Inflammatory macrophage (primary cell): ENCODE results near the gene SUPT4H1.
"Not testable (repeated sequence)": the region's sequence is repeated elsewhere in the genome, so short reads cannot be mapped to it uniquely, and the experiment has no call there.

Source experiments
- DNase-seq, 2 donors: peaks; one replicate each; pipeline ENCODE4 v3.0.0-alpha.2; 2020 to 2022
- total RNA-seq, 18 experiments: gene quantifications; one replicate each; lab custom pipeline; 2026; ENCODE audit warnings: mixed read lengths in 6 of 18, inconsistent platforms in 2 of 18; lab: John Stamatoyannopoulos, UW

SUPT4H1 gene
- 0.30 to 1.9 (median 0.70) reads per million in 18 experiments for total RNA-seq

DNA sequence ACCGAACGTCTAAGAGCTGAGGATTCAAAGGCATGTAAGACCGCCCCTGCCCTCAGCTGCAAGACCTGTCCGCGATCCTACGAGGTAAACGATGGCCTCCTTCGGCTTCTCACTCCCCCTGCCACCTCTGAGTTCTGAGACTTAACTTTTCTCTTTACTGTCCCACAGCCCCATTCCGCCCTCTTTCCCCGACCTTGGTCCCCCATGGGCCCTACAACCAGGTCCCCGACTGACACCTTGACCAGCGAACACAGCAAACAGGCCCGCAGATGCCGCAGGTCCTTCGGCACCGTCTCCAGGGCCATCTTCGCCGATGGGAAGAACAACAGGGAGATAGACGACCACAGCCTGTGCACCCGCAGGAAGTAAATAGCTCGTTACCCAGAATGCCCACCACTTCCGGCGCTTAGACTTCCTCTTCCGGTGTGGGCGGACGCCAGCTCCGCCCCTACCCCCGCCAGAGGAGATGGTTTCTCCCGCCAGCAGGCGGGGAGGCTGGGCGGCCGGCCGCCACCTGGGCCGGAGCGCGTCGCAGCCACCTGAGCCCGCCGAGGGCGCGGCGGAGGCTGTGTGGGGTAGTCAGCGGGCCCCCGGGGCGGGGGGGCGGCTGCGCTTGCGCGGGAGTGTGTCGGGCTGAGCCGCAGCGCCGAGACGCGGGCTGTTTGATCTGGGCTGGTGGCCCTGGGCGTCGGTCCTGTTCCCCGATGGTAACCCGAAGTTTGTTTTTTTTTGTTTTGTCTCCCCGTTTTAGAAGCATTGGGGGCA, at the start of gene SUPT4H1:
SUPT4H1 (minus strand) TSS at position 371 of the 765 bp plus-strand sequence; CDS start at position 305, 66 bp downstream.
- peak; percentile 96 to 97 for DNase-seq

DNA sequence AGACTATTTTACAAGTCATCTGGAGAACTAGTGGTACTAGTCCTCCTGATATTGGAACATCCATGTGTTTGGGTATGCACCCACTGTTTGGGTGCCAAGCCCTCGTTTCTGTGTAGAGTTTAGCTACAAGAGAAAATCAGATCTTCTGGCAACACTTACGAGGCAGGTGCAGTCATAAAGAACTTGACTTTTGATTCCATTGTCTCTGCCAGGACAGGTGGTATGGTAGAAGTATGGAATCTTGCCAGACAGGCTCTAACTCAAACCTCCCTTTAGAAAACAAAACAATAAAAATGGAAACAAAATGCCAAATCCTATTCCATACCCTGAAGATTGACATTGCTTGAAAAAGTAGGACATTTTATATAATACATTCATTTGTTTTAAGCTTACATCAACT, 49.3 kb upstream of the SUPT4H1 start:
- no peak for DNase-seq

DNA sequence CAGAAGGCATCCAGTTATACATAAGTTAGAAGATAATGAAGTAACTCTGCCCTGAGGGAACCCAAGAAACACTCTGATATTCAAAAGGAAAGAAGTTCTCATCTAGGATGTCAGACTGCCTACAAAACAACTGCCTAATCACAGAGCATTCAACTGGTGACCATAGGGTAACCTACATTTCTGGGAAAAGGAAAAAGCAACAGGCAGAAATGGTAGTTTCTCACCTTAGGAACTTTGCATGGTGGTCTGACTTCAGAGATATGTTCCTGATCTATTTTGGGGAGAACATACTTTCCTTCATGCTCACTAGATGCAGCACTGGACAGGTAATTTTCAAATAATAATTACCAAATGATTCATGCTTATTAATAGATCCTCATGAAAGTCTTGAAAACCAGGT, 48.8 kb upstream of the SUPT4H1 start:
- DNase-seq: no peak

DNA sequence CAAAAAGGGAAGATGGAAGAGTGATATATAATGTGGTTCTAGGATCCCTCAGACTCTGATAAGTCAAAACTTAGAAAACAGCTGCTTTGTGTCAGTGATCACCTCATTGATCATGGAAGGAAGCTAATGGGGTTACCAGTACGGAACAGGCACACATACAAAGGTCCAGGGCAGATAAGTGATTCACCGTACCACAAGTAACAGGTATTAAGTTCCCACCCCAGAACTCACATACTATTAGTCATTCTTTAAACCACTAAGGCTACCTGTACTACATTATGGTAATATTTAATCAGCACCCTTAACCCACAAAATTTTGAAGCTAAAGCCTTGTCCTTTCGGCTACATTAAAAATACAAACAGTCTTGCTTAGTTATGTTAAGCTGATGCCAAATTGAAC, 48.0 kb upstream of the SUPT4H1 start:
- no peak for DNase-seq

DNA sequence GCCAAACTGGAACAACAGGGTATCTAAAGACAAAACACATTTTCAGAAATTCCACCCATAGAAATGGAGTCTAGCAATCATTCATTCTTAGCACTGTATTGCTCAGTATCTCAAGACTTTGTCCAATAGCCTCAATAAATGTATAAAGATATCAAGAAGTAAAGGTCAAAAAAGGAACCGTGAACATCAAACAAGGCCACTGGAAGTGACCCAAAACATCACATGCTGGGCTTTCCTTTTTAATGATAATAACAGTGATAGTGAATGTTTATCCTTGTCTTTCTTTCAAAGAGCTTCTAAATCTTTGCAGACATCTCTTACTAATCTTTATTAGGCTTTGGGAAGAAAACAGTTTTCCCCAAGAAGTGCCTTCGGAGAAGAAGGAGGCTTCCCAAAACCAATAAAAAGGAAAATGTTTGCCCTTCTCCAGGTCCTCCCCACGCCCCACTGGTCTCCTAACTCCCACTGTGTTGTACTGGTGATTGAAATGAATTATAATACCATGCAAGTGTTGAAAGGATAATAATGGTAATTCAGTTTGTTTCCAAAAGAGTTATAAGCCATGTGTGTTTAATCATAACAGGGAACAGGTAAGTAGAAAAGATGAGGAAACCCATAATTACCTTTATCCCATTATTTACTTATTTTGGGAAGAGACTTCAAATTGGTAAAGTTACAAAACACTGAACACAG, 46.7 kb upstream of the SUPT4H1 start:
- DNase-seq: no peak

DNA sequence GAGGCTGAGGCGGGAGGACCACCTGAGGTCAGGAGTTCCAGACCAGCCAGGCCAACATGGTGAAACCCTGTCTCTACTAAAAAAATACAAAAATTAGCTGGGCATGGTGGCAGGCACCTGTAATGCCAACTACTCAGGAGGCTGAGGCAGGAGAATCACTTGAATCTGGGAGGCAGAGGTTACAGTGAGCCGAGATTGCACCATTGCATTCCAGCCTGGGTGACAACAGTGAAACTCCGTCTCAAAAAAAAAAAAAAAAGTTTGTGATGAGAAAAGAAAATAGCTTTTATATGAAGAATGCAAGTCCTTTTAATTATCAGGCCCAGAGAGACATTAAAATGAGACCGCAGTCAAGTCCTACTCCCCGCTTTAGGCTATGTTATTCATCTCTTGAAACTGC, 45.4 kb upstream of the SUPT4H1 start:
- not testable (repeated sequence) for DNase-seq

DNA sequence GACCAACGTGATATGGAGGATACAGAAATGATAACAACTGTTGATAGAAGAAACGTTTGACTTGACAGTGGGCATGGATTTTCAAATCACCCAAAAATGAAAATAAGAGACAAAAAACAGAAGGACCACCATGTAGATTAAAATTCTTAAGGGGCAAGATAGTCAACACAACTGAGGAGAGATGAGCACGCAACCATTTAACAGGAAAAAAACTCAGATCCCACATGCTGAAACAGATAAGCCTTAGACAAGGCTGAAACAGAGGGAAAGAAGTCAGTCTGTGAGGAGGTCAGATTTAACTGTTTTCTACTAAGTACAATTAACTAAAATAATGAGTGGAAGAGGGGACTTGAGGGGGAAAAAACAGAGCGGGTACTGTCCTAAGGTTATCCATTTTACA, 44.2 kb upstream of the SUPT4H1 start:
- no peak for DNase-seq

DNA sequence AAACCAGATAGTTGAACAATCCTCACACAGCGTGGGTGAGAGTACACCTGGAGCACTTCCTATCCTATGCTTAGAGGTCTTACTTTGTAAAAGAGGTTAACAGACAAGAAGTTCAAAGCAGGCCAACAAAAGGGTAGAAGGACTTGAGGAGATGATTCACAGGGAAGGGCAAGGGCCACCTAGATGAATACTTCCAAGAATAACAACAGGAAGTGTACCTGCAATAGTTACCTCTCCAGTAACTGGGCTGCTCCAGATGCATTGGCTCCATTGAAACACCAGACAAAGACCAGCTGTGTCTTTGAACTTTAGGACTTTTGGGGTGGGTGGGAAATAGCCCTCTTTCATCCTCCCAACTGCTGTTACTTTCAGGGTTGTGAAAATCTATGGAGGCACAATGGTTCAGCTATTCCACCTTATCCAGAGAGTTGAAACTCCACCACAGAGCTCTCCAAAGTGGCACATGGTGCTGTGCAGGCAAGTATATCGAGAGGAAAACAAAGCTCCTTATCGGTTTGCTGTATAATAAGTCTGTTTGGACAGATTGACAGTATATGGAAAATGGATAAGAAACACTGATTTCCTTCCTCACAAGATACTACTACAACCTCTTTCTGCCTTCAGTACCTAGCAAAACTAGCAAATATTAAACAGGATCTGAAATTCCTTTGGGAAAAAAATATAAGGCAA, 42.7 kb upstream of the SUPT4H1 start:
- DNase-seq: no peak

DNA sequence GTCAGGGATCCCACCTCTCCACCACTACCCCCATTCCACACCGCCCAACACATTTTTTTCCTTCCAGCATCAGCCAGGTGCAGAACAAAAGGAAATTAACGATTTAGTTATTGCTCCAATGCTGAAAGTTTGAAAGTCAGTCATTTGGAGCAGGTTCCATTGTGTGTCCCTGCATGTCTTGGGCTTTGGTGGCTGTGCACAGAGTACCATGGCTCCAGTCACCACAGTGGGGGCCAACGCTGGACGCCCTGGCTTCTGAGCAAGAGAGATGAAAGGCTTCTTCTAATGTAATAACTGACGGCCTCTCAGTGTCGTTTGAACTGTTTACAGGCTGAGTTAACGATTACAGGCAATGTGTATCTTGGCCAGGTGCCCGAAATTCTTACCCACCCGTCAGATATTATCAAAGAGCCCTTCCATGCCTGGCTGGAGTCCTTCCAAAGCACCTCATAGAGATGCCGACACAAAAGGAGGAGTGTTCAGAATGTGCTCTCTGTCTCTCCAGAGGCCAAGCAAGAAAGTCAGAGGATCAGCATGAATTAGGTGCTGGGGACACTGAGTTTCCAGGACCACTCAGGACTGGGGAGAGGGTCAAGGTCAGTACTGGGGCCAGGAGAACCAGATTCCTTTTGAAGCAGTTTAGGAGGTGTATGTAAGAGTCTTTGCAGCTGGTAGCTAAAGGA, 39.4 kb upstream of the SUPT4H1 start:
- DNase-seq: no peak

DNA sequence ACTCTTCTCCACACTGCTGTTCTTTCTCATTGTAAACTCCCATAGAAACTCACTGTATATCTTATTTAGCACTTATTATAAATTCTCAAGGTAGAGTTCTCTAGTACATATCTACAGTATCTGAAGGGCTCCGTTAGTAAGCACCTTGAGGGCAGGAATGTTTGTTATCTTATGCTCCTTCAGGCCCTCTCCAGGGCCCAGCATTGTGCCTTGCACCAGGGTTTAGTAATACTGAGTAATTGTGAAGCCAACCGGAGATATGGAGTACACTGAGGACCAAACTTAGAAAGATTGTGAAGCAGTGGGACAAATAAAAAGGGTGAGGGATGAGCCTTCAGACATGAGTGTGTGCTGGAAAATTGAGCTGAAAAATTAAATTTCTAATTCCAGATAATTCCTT, 38.9 kb upstream of the SUPT4H1 start:
- DNase-seq: no peak

DNA sequence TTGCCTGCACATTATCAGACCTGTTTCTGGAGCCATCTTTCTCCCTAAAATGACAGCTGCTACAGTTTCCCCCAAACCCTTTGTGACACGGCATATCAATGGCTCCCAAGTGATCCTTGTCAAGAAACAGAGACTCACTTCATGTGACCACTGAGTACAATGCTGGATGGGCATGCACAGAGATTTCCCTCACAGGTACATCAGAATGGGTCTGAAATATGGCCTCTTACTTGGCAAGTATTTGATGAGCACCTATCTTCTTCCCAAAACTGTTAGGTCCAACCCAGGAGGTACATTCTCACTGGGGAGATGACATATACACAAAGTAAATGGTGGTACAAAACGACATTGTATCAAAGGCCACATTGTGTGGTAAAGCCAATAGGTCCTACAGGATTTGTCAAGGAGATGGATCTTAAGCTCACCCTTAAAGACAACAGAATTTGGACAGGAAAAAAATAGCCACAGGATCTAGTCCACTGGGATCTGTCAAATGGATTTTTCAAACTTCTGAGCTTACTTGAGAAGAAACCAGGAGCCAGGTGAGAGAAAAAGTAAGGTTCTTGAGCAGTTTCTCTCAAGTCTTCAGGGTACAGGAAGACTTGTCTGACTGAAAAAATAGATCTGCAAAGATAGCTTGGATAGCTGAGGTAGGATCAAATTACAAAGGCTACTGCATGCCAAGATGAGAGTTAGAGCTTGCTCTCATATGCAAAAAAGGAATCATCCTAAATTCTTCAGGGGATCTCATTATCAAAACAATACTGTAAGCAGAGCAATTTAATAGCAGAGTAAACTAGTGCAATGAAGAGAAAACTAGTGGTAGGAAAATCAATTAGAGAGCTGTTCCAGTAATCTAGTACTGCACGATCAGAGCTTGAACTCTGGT, 36.5 kb upstream of the SUPT4H1 start:
- no peak for DNase-seq

DNA sequence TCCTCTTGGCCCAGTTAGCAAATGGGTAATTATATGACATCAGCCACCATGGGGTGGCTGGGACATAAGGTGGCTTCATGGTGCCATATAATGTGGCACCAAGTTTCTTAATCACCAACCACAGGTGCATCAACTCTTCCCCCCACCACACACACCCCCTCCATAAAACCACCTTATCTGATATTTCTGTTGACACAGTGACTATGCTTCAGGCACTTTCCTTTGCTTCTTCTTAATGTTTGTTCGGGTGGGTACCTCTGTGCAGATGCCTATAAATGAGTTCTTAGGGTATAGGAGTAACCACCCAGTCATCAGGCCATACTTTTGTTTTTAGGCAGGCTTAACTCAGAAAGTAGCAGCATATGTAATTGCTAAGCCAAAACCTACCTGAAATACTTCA, 35.8 kb upstream of the SUPT4H1 start:
- DNase-seq: no peak

DNA sequence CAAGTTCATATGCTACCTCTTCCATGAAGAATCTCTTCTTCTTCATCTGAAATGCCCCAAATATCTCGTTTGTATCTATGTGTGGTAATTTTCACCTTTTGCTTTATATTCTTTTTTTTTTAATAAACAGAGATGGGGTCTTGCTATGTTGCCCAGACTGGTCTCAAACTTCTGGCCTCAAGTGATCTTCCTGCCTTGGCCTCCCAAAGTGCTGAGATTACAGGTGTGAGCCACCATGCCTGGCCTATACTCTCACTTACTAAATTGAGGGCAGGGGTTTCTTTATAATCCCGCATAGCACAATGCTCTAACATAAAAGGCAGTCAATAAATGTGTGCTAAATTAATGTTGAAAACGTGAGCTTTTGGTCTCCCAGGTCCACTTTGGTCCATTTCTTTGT, 34.7 kb upstream of the SUPT4H1 start:
- DNase-seq: no peak

DNA sequence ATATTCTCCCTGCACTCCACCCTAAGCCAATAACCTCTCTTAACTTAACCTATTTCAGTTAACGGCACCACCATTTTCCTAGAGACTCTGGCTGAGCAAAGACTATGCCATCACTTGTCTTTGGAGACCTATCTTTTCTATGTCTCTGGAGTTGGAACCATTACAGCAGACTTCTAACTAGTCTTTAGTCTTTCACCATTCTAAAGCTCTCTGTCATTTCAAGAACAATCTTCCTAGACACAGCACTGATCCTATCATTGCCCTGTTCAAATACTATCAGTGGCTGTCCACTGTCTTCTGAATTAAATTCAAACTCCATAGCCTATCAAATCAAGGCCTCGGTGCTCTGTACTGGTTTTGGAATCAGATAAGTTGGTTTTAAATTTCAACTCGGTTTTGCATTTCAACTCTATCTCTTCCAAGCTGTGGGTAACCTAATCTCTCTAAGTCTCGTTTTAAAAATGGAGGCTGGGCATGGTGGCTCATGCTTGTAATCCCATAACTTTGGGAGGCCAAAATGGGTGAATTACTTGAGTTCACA, 33.4 kb upstream of the SUPT4H1 start:
- no peak for DNase-seq

DNA sequence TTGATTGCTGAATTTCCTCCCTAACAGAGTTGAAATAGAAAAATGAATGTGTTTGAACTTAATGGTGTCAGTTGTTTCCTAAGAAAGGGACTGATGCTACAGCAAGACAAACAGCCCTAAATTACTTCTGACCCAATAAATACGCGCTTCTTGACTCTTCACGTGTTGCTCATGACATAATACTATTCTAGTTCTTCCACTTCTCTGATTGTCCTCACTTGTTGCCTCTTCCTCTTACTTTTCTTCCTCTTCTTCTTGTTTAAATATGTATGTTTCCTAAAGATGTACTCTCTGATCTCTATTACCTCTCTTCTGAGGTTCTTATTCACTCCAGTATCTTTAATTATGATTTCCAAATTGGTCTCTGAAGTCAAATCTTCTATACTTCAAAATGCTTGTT, 32.9 kb upstream of the SUPT4H1 start:
- peak; percentile 46 to 70 for DNase-seq

DNA sequence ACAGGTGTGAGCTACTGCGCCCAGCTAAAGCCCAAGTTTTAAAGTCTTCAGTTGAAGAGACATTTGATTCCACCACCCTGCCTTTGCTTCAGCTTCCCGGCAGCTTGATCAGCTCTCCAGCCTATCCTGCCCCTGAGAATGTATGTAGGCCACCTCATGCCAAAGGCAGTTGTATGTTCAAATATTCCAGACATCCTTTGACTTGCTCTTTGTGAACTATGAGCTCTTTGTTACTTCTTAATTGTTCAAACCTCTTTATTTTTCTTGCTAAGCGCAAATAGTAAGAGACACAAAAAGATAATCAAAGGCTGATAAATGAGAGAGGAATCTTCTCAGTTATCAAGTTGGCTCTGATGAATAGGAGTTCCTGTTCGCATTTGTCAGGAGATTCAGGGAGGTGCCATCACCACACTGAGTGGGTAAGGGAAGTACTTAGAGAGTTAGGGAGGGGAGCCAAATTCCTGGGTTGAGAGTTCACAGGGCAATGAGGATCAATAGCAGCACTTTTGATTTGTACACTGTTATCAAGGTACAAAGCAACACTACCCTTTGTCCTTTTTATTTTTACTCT, 32.0 kb upstream of the SUPT4H1 start:
- DNase-seq: peak; percentile 31 to 38

DNA sequence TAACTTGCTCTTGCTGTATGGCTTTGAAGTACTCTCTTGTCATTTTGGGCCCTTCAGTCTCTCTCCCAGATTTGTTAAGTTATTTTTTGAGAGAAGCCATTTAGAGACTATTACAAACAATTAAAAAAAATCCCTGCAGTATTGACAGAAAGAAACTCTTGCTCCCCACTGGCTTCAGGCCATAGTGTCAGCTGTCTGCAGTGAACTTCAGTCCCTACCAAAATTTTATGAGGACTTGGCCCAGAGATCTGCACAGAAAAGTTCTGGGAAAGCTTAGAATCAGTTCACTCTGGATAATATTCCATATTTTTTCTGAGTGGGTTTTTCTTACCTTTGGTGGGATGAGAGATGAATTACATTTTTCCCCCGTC, 30.9 kb upstream of the SUPT4H1 start:
- DNase-seq: no peak

DNA sequence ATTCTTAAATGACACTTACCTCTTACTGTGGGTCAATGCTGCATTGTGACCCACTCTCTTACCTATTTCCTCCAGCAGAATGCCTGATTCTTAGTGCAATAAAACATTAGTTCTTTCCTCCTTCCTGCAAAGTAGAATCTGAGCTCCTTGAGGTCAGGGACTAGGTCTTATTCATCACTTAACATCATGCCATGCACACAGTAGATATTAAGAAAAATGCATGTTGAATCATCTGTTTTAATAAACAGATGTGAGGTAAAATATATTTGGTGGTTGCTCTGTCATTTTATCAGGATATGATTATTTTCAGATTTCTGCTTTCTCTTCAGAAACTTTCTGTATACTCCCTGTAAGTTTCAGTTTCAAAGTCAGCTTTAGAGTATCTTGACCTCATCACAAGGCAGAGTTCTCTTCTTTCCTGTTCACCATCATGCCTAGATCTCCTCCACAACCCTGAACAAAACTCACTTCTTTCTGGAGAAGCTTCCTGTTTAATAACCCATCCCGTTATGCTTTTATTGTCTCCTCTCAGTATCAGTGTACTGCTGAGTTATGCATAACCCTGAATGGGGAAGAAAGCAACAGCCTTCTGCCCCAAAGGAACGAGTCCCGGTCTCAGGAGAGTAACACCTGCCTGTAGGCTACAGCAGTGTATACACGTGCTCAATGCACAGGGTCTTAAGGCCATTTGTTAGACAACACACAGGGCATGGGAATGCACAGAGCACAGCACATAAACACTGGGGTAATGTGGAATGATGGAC, 30.3 kb upstream of the SUPT4H1 start:
- peak in 1 of 2 donors; percentile 3 for DNase-seq

DNA sequence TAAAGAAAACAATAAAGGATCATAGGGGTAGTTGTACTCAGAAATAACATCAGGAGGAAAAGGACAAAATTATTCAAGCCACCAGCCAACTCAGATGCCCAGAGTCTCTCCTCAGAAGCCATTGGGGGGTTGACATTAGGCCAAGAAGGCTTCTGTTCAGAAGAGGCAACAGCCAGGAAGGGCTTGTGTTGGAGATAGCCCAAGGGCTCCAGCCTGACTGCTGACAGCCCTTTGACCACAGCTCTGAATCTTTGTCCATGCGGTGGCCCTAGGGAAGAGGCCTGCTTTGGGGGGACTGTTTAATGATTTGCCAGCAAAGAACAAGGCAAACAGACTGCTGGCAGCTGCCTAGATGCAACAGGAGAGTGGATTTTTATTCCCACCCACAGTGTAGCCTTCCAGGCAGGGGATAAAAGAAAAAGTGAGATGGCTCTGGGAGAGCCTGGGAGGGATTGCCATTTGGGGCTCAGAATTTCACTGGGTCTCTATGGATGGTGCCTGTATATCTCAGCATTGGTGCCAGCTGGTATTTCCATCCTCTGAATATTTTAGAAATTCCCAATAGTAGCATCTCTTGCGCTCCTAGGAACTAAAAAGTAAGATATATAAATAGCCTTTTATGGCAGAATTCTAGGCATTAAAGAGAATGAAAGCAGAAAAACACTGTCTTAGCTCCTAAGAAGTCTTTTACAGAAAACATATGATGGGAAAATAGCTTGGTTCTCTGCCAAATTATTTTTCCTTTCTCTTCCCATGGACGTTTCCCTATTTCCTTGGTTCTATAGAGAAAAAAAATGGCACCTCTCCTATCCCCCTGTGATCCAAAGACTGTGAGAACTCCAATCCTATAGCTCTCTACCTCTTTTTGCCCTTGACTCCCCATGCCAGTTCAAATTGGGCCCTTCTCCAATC, 29.4 kb upstream of the SUPT4H1 start:
- DNase-seq: no peak
